ENCODE data around the gene CCDC136.

The CCDC136 gene

GRCh38 chr7:128833148-128833945 lies 41.6 kb downstream of the CCDC136 start:
- no peak for DNase-seq

- no peak for DNase-seq
Measured at GRCh38 chr7:128833946-128834325, 42.2 kb downstream of the CCDC136 start.

- DNase-seq = no peak
Measured at GRCh38 chr7:128835231-128835751, 43.5 kb downstream of the CCDC136 start.

- DNase-seq = no peak
Measured at GRCh38 chr7:128835790-128836641, 44.2 kb downstream of the CCDC136 start.

GRCh38 chr7:128836729-128837348 lies 45.1 kb downstream of the CCDC136 start:
- DNase-seq = no peak

GRCh38 chr7:128837521-128837921 lies 45.8 kb downstream of the CCDC136 start:
- no peak for DNase-seq

GRCh38 chr7:128838109-128838779 lies 46.5 kb downstream of the CCDC136 start:
- no peak for DNase-seq

- no peak for DNase-seq
Measured at GRCh38 chr7:128838981-128839731, 47.4 kb downstream of the CCDC136 start.

- DNase-seq = no peak
Measured at GRCh38 chr7:128839751-128840177, 48.0 kb downstream of the CCDC136 start.

GRCh38 chr7:128840326-128841170 lies 48.8 kb downstream of the CCDC136 start:
- DNase-seq = no peak

GRCh38 chr7:128841171-128841690 lies 49.5 kb downstream of the CCDC136 start:
- DNase-seq = no peak

- DNase-seq = peak; percentile 32
Measured at GRCh38 chr7:128841921-128842673, 50.3 kb downstream of the CCDC136 start.

- DNase-seq = no peak
Measured at GRCh38 chr7:128842674-128843641, 51.2 kb downstream of the CCDC136 start.

- no peak for DNase-seq
Measured at GRCh38 chr7:128843938-128844621, 52.3 kb downstream of the CCDC136 start.

GRCh38 chr7:128844777-128845311 lies 53.1 kb downstream of the CCDC136 start:
- no peak for DNase-seq

- no peak for DNase-seq
Measured at GRCh38 chr7:128845475-128845874, 53.7 kb downstream of the CCDC136 start.

- no peak for DNase-seq
Measured at GRCh38 chr7:128845987-128846386, 54.2 kb downstream of the CCDC136 start.

Data from effector CD8-positive, alpha-beta T cell (primary cell).